Stimulated activated CD4-positive, alpha-beta T cell treated with anti-CD3 and anti-CD28 coated beads, TNF-alpha, amount 100 ng/mL, for 24 hours (primary cell): ENCODE results near the gene DUOXA2.
A peak's percentile ranks its signal among the peaks of the same experiment; 100 is the strongest.

Experiments used
- DNase-seq, 3 experiments: peaks; one replicate each; pipeline ENCODE4 v3.0.0-alpha.2; 2020; ENCODE audit warnings: low read depth in 3 of 3

The DUOXA2 gene

DNA sequence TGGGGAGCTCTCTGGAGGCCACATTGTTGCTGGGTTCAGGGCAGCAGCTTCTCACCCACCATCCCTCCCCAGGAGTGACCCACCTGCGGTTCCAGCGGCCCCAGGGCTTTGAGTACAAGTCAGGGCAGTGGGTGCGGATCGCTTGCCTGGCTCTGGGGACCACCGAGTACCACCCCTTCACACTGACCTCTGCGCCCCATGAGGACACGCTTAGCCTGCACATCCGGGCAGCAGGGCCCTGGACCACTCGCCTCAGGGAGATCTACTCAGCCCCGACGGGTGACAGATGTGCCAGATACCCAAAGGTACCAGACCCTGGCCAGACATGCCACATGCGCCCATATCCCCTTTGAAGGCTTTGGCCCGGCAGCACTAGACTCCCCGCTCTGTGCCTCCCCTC, 47.5 kb downstream of the DUOXA2 start:
- no peak for DNase-seq

DNA sequence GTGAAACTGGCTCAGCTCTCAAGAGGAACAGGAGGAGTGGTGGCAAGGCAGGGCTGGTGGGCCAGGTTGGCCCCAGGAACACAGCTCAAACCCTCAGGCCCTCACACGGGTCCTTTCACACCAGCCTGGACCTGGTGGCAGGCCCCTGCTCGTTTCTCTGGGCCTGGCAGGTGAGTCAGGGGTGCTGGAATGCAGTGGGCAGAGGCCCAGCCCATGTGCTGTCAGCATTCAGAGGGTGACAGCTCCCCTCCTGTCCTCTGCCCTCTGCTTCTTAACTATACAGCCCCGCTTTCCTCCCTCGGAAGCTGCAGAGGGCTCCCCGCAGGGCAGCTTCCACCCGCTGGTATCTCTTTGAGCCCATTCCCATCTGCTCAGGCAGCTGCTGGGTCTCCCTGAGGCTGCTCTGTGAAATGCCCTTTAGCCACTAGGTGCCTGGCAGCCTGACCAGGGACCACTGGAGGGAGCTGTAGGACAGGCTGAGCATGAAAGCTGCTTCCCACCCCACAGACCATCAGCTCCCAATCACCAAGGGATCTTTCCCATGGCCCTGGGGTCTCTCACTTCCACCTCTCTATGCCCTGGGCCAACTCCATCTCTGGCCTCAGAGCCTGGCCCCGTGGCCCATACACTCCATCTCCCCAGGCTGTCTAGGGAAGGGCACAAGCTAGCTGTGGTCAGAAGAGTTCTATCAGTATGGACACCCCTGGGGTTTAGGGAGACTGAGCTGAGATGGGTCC, 48.8 kb downstream of the DUOXA2 start:
- peak; percentile 17 to 55 (median 36) for DNase-seq

- DNase-seq = no peak
Measured at GRCh38 chr15:45163508-45163856, 49.4 kb downstream of the DUOXA2 start.

GRCh38 chr15:45164914-45165313, 50.8 kb downstream of the DUOXA2 start:
- DNase-seq = no peak

DNA sequence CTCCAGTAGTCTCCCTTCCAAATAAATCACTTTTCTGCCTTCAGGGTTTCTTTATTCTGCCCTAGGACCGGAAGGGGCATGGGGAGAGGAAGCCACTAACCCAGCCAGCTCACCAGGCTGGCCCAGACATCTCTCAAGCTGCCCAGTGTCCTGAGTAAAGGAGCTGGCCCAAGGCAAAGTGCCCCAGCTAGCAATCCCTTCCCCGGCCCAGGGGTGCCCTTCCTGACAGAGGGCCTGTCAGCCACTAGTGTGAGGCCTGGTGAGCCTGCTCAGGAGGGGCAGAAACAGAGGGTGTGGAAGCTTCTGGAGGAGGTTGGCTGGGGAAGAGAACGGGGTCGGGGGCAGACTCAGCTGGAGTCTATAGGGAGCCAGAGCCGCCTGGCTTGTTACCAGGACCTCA, 51.4 kb downstream of the DUOXA2 start:
- no peak for DNase-seq

DNA sequence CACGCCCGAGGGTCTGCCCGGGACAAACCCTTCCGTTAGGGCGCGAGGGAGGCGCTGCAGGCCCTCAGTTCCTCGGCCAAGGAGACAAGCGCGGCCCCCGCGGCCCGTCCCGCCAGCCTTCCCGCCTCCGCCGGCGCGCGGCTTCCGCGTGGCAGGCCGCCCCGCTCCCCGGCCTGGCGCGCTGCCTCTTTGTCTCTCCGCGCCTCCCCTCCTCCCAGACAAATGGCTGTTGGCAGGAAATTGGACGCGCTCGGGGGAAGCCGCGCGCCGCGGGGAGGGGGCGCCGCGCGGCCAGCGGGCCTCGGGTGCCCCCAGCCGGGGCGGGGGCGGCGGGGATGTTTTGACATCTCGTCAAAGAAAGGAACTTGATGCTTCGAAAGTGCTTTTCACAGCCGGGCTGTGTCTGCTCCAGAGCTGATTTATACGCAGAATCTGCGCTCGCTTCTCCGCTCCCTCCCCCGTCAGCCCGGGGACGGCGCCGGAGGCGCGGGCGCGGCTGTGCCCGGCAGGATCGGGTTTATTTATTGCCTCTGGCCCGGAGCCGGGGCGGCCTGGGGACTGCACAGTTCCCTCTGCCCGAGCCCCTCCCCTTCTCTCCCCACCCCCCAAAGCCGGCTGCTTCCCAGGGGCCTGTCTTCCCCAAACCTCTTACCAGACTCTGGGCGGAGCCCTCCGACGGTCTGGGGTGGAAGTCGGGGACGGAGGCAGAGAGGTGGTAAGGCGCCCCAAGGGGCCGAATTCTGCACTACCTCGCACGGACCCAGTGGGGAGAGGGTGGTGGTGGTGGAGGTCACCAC, 52.9 kb downstream of the DUOXA2 start:
- DNase-seq = peak; percentile 63 to 86 (median 68)

GRCh38 chr15:45167631-45168205, 53.6 kb downstream of the DUOXA2 start:
- DNase-seq = no peak
